DND-41 (cell line): ENCODE data around the gene ATP5MC3.

Experiments
- ATAC-seq: fragments of 200-7000 bp; cut with Tn5 transposase; 3 replicates; pipeline ENCODE4 v1.9.1; 2021; ENCODE audit warnings: low read depth; ENCODE audit not compliant: insufficient read depth
- DNase-seq: peaks from one replicate; pipeline ENCODE4 v3.0.0-alpha.2; 2020
- H2AFZ ChIP-seq: 2 replicates; pipeline ENCODE4 v1.6.0; 2012; ENCODE audit warnings: low read depth, low read length
- H3K27ac ChIP-seq: 2 replicates; pipeline ENCODE4 v1.5.1; 2012; ENCODE audit warnings: low read length, inconsistent platforms
- H3K27me3 ChIP-seq: fragments of 200-600 bp; sonication (generic); 2 replicates; pipeline ENCODE4 v1.6.0; 2012; ENCODE audit warnings: low read length, mild to moderate bottlenecking, inconsistent platforms; ENCODE audit not compliant: insufficient read depth, poor library complexity
- H3K36me3 ChIP-seq: 2 replicates; pipeline ENCODE4 v1.5.1; 2012; ENCODE audit warnings: low read length, inconsistent platforms; ENCODE audit not compliant: insufficient read depth
- H3K4me1 ChIP-seq: 2 replicates; pipeline ENCODE4 v1.5.1; 2012; ENCODE audit warnings: mild to moderate bottlenecking, low read length; ENCODE audit not compliant: insufficient read depth
- H3K4me2 ChIP-seq: 2 replicates; pipeline ENCODE4 v1.6.0; 2012; ENCODE audit warnings: mild to moderate bottlenecking, moderate library complexity, low read length, inconsistent platforms; ENCODE audit not compliant: insufficient read depth
- H3K4me3 ChIP-seq, 2 experiments: fragments of 200-600 bp in 1 of 2; shearing (Covaris generic) in 1 of 2; 2 replicates each; pipeline ENCODE4 v1.5.1; 2012 to 2016; ENCODE audit warnings: inconsistent platforms in 2 of 2, low read length in 2 of 2, mild to moderate bottlenecking in 2 of 2, low read depth in 1 of 2, moderate library complexity in 1 of 2
- H3K79me2 ChIP-seq: 2 replicates; pipeline ENCODE4 v1.6.0; 2012; ENCODE audit warnings: low read length, inconsistent platforms; ENCODE audit not compliant: insufficient read depth
- H3K9ac ChIP-seq: 2 replicates; pipeline ENCODE4 v1.6.0; 2012; ENCODE audit warnings: low read depth, mild to moderate bottlenecking, inconsistent platforms, low read length, moderate library complexity
- H3K9me3 ChIP-seq: 2 replicates; pipeline ENCODE4 v1.5.1; 2012; ENCODE audit warnings: low read length, moderate library complexity, mild to moderate bottlenecking, inconsistent platforms; ENCODE audit not compliant: insufficient read depth, severe bottlenecking
- H4K20me1 ChIP-seq: 2 replicates; pipeline ENCODE4 v1.6.0; 2012; ENCODE audit warnings: low read length; ENCODE audit not compliant: insufficient read depth
- CTCF ChIP-seq: IDR thresholded peaks from 2 replicates; pipeline ENCODE4 v1.5.1; 2012; ENCODE audit warnings: borderline replicate concordance, low read length, moderate library complexity, mild to moderate bottlenecking; ENCODE audit not compliant: poor library complexity, severe bottlenecking; ENCODE audit errors: extremely low read depth
- EZH2 ChIP-seq: IDR thresholded peaks from 3 replicates; pipeline ENCODE4 v1.6.1; 2012; ENCODE audit warnings: borderline replicate concordance, low read depth, mild to moderate bottlenecking, moderate library complexity, low read length, inconsistent platforms; ENCODE audit not compliant: severe bottlenecking

ATP5MC3 gene

GRCh38 chr2:175135862-175136261 lies 45.6 kb downstream of the ATP5MC3 start:
- Histone ChIP-seq H3K27me3 (no peaks in the 10 kb centered on the region), H2AFZ (no peak overlapping the region), H3K9me3 (no peaks in the 10 kb centered on the region), H3K9ac (no peak overlapping the region), H3K4me2 (no peak overlapping the region), H3K27ac (no peak overlapping the region), H3K79me2 (peaks cover 87% of the 10 kb centered on the region), H3K4me3 (no peak overlapping the region), H3K36me3 (peaks cover 70% of the 10 kb centered on the region), H4K20me1 (peaks cover 20% of the 10 kb centered on the region; the same call in 1 of the 2 replicates), H3K4me1 (no peaks in the 10 kb centered on the region)
- ATAC-seq: no peak
- TF ChIP-seq CTCF (no peak), EZH2 (no peak)
- DNase-seq: no peak

GRCh38 chr2:175135177-175135576 lies 46.3 kb downstream of the ATP5MC3 start:
- DNase-seq (no peak), ATAC-seq (no peak)
- Histone ChIP-seq H3K36me3 (peaks cover 77% of the 10 kb centered on the region), H3K4me3 (no peak overlapping the region), H3K9ac (no peak overlapping the region), H3K79me2 (peaks cover 86% of the 10 kb centered on the region), H3K9me3 (no peaks in the 10 kb centered on the region), H3K27ac (no peak overlapping the region), H3K27me3 (no peaks in the 10 kb centered on the region), H4K20me1 (peaks cover 15% of the 10 kb centered on the region; the same call in 1 of the 2 replicates), H2AFZ (no peak overlapping the region), H3K4me2 (no peak overlapping the region), H3K4me1 (no peaks in the 10 kb centered on the region)
- TF ChIP-seq CTCF: no peak
- TF ChIP-seq EZH2: no peak

- no peak overlapping the region for H3K4me2 ChIP-seq
- no peak overlapping the region for H3K27ac ChIP-seq
- H3K9me3 ChIP-seq: no peaks in the 10 kb centered on the region
- DNase-seq: no peak
- H3K9ac ChIP-seq: no peak overlapping the region
- no peaks in the 10 kb centered on the region for H4K20me1 ChIP-seq
- TF ChIP-seq CTCF (no peak), EZH2 (no peak)
- H3K4me3 ChIP-seq: no peak overlapping the region
- no peak for ATAC-seq
- peaks cover 85% of the 10 kb centered on the region for H3K36me3 ChIP-seq
- H3K4me1 ChIP-seq: no peaks in the 10 kb centered on the region
- peaks cover 71% of the 10 kb centered on the region for H3K79me2 ChIP-seq
- no peaks in the 10 kb centered on the region for H3K27me3 ChIP-seq
- no peak overlapping the region for H2AFZ ChIP-seq
Observed at GRCh38 chr2:175131252-175131651, 50.3 kb downstream of the ATP5MC3 start.

- Histone ChIP-seq H4K20me1 (peaks cover 4% of the 10 kb centered on the region; the same call in 1 of the 2 replicates), H3K4me3 (no peak overlapping the region), H3K4me1 (no peaks in the 10 kb centered on the region), H2AFZ (no peak overlapping the region), H3K9me3 (no peaks in the 10 kb centered on the region), H3K36me3 (peaks cover 57% of the 10 kb centered on the region), H3K27me3 (no peaks in the 10 kb centered on the region), H3K9ac (no peak overlapping the region), H3K27ac (no peak overlapping the region), H3K79me2 (peaks cover 65% of the 10 kb centered on the region), H3K4me2 (no peak overlapping the region)
- TF ChIP-seq EZH2 (no peak), CTCF (no peak)
- ATAC-seq (no peak), DNase-seq (no peak)
Observed at GRCh38 chr2:175126661-175127060, 54.8 kb downstream of the ATP5MC3 start.
